Measurements from ENCODE around the gene CDK15.

GRCh38 chr2:201881741-201882140, 75.4 kb downstream of the CDK15 start:
- TF ChIP-seq CTCF (conservative IDR thresholded peaks at IDR 0.05; ENCODE audit: low read depth in 2 of 2) (no peak), NANOG (IDR thresholded peaks at IDR 0.05; ENCODE audit: borderline replicate concordance) (no peak), REST (IDR thresholded peaks at IDR 0.05; ENCODE audit: unreplicated experiment) (no peak), POLR2AphosphoS5 (IDR thresholded peaks at IDR 0.05; ENCODE audit: low read depth) (no peak)
